Endothelial cell (in vitro differentiated cells): ENCODE results near the gene NPC1L1. TPM values are rescaled to one million over a fixed set of nuclear protein-coding genes. Genes with fewer than 3 reads are reported as not detected.

ENCODE experiments used
- DNase-seq: peaks from one replicate; pipeline ENCODE4 v3.0.0; 2021; ENCODE audit warnings: low spot score
- H3K27ac Mint-ChIP-seq: one replicate; pipeline ENCODE4 v1.8.0; 2021; ENCODE audit warnings: mixed read lengths, inconsistent platforms; ENCODE audit not compliant: unreplicated experiment
- H3K27me3 Mint-ChIP-seq: one replicate; pipeline ENCODE4 v1.8.0; 2021; ENCODE audit warnings: mild to moderate bottlenecking, moderate library complexity, mixed read lengths, inconsistent platforms; ENCODE audit not compliant: unreplicated experiment
- H3K36me3 Mint-ChIP-seq: one replicate; pipeline ENCODE4 v1.8.0; 2021; ENCODE audit warnings: mild to moderate bottlenecking, low read depth, mixed read lengths, inconsistent platforms; ENCODE audit not compliant: unreplicated experiment
- H3K4me1 Mint-ChIP-seq: one replicate; pipeline ENCODE4 v1.8.0; 2021; ENCODE audit warnings: mild to moderate bottlenecking, mixed read lengths, inconsistent platforms; ENCODE audit not compliant: unreplicated experiment
- H3K4me3 Mint-ChIP-seq: one replicate; pipeline ENCODE4 v1.8.0; 2021; ENCODE audit warnings: mild to moderate bottlenecking, mixed read lengths, inconsistent platforms; ENCODE audit not compliant: unreplicated experiment
- H3K9me3 Mint-ChIP-seq: one replicate; pipeline ENCODE4 v1.8.0; 2021; ENCODE audit warnings: mixed read lengths, inconsistent platforms; ENCODE audit not compliant: unreplicated experiment
- CTCF ChIP-seq: fragments of 200-600 bp; sonication (generic); IDR thresholded peaks from one replicate; pipeline ENCODE4 v1.5.0; 2021; ENCODE audit warnings: antibody characterized with exemption; ENCODE audit not compliant: unreplicated experiment
- total RNA-seq: library from RNA; stranded (reverse); fragmentation: NEBNext Ultra II Directional; extraction: Animal tissue kit (Norgen Biotek cat#: 25700); gene quantifications from one replicate; pipeline ENCODE4 v1.2.1, GENCODE V29; 2021; ENCODE audit not compliant: unreplicated experiment

NPC1L1 gene
- total RNA-seq, 1 donor from 2014 or later, result not detected

DNA sequence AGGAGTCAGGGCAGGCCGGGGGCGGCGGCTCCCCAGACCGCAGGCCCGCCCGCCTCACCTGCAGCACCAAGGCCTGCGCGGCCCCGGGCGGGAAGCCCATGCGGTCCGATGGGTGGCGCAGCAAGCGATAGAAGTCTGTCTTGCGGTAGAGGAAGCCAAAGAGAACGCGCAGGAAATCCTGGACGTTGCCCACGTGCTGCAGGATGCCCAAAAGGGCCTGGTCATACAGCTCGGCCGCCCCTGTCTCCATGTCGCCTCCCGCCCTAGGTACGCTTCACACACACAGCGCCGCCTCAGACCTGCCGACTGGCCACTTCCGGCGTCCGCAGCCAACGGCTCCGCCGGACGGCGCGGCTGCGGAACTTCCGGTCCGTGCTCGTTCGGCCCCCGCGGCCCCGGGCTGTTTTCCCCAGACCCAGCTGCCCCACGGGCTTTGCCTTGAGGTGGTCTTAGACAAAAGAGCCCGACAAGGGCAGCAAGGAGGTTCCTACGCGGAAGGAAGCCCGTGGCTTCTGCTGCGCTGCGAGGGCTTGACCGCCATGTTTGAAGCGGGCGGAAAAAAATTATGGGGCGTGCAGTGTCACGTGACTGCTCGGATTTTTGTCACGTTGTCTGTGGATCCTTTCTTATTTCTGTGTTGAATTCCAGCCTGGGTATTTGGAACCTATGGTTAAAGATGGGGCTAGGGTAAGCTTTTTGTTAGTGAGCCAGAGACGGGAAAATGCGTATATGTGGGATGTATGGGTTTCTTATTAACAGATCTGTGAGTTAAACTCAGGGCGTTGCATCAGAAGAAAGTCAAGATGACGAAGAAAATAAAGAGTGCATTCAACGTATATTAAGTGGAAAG lies 50.6 kb downstream of the NPC1L1 start, which contains the start of gene NUDCD3:
Gene NUDCD3, minus strand, starts transcription at position 308 of the 850 bp plus-strand sequence. Its CDS starts 58 bp downstream, at position 250.
- H3K4me1 Mint-ChIP-seq, result peaks cover 38% of the 10 kb centered on the region
- no peaks in the 10 kb centered on the region for H3K9me3 Mint-ChIP-seq

DNA sequence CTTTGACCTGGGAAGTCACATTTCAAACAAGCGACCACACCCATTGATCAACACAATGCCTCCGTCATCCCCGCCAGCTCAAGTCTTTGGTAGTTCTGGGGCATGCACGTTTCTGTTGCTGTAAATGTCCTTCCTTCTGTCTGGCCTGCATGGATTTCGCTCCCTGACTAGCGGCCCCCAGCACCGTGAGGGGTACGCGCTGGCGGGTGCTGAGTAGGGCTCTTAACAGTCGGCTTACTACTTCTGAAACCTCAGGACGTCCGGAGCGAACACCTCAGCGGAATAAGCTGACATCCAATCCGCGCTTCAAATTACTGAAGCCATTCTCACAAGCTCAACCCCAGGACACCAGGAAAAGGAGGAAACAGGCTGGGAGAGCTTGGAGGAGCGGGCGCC lies 51.2 kb downstream of the NPC1L1 start:
- TF ChIP-seq CTCF, result no peak
- DNase-seq, result no peak
- H3K27me3 Mint-ChIP-seq, result no peaks in the 10 kb centered on the region
- H3K4me1 Mint-ChIP-seq, result peaks cover 43% of the 10 kb centered on the region
- H3K9me3 Mint-ChIP-seq, result no peaks in the 10 kb centered on the region
- peak overlapping the region; percentile 97 for H3K27ac Mint-ChIP-seq
- H3K4me3 Mint-ChIP-seq, result peak overlapping the region; percentile 93
- H3K36me3 Mint-ChIP-seq, result peaks cover 4% of the 10 kb centered on the region

More for the DNA sequence above, 50.6 kb downstream of the NPC1L1 start, which contains the start of gene NUDCD3:
- Mint-ChIP-seq H3K27me3 (no peaks in the 10 kb centered on the region), H3K36me3 (peaks cover 4% of the 10 kb centered on the region), H3K4me3 (peak within 1 kb of the TSS; percentile 93), H3K27ac (peak within 1 kb of the TSS; percentile 97)
- no peak for TF ChIP-seq CTCF
- DNase-seq, result peak; percentile 75

GRCh38 chr7:44488955-44489354 lies 52.2 kb downstream of the NPC1L1 start:
- peak overlapping the region; percentile 97 for H3K27ac Mint-ChIP-seq
- no peak for DNase-seq
- TF ChIP-seq CTCF, result no peak
- peak overlapping the region; percentile 93 for H3K4me3 Mint-ChIP-seq
- peaks cover 10% of the 10 kb centered on the region for H3K36me3 Mint-ChIP-seq
- no peaks in the 10 kb centered on the region for H3K9me3 Mint-ChIP-seq
- H3K4me1 Mint-ChIP-seq, result peaks cover 51% of the 10 kb centered on the region
- H3K27me3 Mint-ChIP-seq, result no peaks in the 10 kb centered on the region

GRCh38 chr7:44486693-44487092 lies 54.4 kb downstream of the NPC1L1 start:
- Mint-ChIP-seq H3K4me1 (peaks cover 55% of the 10 kb centered on the region), H3K36me3 (peaks cover 30% of the 10 kb centered on the region), H3K9me3 (no peaks in the 10 kb centered on the region), H3K27me3 (peaks cover 1% of the 10 kb centered on the region), H3K4me3 (peak overlapping the region; percentile 57), H3K27ac (peak overlapping the region; percentile 68)
- DNase-seq, result no peak
- no peak for TF ChIP-seq CTCF

GRCh38 chr7:44486001-44486400 lies 55.1 kb downstream of the NPC1L1 start:
- peak overlapping the region; percentile 34 for H3K4me3 Mint-ChIP-seq
- H3K36me3 Mint-ChIP-seq, result peaks cover 34% of the 10 kb centered on the region
- peaks cover 53% of the 10 kb centered on the region for H3K4me1 Mint-ChIP-seq
- H3K27me3 Mint-ChIP-seq, result peaks cover 1% of the 10 kb centered on the region
- no peaks in the 10 kb centered on the region for H3K9me3 Mint-ChIP-seq
- TF ChIP-seq CTCF, result no peak
- H3K27ac Mint-ChIP-seq, result peak overlapping the region; percentile 3
- DNase-seq, result no peak
